Thoracic aorta (tissue), 2 donors: ENCODE data around the gene MYH15. TPM values are rescaled to one million over a fixed set of nuclear protein-coding genes. Genes with fewer than 3 reads are reported as not detected.

Experiments used
- ATAC-seq: fragments of 150-250 bp; one replicate; pipeline ENCODE4 v1.8.0; 2017; ENCODE audit warnings: low read depth; ENCODE audit not compliant: insufficient number of reproducible peaks, low FRiP score
- DNase-seq: peaks from one replicate; pipeline ENCODE4 v3.0.0-alpha.2; 2020; ENCODE audit warnings: low spot score
- H3K27ac ChIP-seq, 2 donors: fragments of 200-600 bp; sonication (generic); 1 replicate in 1 of 2; 2 replicates in 1 of 2; pipeline ENCODE4 v1.5.1; 2016; ENCODE audit warnings: mild to moderate bottlenecking in 2 of 2, moderate library complexity in 2 of 2
- H3K27me3 ChIP-seq: fragments of 200-600 bp; sonication (generic); replicated peaks from 2 replicates; pipeline ENCODE4 v1.6.0; 2016; ENCODE audit warnings: mild to moderate bottlenecking; ENCODE audit not compliant: insufficient read depth
- H3K36me3 ChIP-seq: fragments of 200-600 bp; sonication (generic); one replicate; pipeline ENCODE4 v1.5.1; 2016
- H3K4me1 ChIP-seq, 2 donors: fragments of 200-600 bp; sonication (generic); 1 replicate in 1 of 2; 2 replicates in 1 of 2; pipeline versions ENCODE4 v1.5.1 to v1.6.0; 2016; ENCODE audit warnings: low read depth in 2 of 2, mild to moderate bottlenecking in 1 of 2; ENCODE audit not compliant: control insufficient read depth in 1 of 2
- H3K4me3 ChIP-seq: fragments of 200-600 bp; sonication (generic); 2 replicates; pipeline ENCODE4 v1.5.1; 2016; ENCODE audit warnings: mild to moderate bottlenecking
- H3K9me3 ChIP-seq: fragments of 200-600 bp; sonication (generic); 2 replicates; pipeline ENCODE4 v1.5.1; 2016
- total RNA-seq, 2 donors: library from RNA; depleted of rRNA; stranded (reverse); fragments of >200 nt; gene quantifications; one replicate each; pipeline versions ENCODE4 v1.1.0 to v1.2.3, GENCODE V29; 2016
- TF ChIP-seq, protein P1 (sequence below): fragments of 200-600 bp; sonication (generic); IDR thresholded peaks from one replicate; pipeline ENCODE4 v1.5.1; 2019; ENCODE audit warnings: antibody characterized with exemption

MYH15 gene
- total RNA-seq, 2 donors from 2014 or later, result 0.14 TPM; not detected in 1

DNA sequence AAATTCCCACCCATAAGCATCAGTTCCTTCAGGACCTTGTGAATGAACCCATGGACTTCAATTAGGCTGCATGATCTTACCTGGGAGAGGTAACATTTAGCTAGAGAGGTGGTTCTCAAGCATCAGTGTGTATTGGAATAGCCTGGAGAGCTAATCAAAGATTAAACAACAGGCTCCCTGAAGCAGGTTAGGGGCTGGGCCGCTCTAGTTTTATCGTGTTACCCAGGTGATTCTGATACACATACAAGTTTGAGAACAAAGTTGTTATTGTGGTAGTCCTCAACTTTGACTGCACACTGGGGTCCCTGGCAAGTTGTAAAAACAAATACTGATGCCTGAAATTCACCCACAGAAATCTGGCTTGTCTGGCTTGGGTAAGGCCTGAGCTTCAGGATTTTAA lies 31.2 kb downstream of the MYH15 start:
- TF ChIP-seq, protein P1, sequence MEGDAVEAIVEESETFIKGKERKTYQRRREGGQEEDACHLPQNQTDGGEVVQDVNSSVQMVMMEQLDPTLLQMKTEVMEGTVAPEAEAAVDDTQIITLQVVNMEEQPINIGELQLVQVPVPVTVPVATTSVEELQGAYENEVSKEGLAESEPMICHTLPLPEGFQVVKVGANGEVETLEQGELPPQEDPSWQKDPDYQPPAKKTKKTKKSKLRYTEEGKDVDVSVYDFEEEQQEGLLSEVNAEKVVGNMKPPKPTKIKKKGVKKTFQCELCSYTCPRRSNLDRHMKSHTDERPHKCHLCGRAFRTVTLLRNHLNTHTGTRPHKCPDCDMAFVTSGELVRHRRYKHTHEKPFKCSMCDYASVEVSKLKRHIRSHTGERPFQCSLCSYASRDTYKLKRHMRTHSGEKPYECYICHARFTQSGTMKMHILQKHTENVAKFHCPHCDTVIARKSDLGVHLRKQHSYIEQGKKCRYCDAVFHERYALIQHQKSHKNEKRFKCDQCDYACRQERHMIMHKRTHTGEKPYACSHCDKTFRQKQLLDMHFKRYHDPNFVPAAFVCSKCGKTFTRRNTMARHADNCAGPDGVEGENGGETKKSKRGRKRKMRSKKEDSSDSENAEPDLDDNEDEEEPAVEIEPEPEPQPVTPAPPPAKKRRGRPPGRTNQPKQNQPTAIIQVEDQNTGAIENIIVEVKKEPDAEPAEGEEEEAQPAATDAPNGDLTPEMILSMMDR, result no peak
- H3K4me3 ChIP-seq, result no peak overlapping the region
- no peaks in the 10 kb centered on the region for H3K9me3 ChIP-seq
- H3K36me3 ChIP-seq, result no peaks in the 10 kb centered on the region
- H3K27me3 ChIP-seq, result no peaks in the 10 kb centered on the region
- no peak for ATAC-seq
- DNase-seq, result no peak
- H3K4me1 ChIP-seq, result no peaks in the 10 kb centered on the region
- no peak overlapping the region for H3K27ac ChIP-seq

DNA sequence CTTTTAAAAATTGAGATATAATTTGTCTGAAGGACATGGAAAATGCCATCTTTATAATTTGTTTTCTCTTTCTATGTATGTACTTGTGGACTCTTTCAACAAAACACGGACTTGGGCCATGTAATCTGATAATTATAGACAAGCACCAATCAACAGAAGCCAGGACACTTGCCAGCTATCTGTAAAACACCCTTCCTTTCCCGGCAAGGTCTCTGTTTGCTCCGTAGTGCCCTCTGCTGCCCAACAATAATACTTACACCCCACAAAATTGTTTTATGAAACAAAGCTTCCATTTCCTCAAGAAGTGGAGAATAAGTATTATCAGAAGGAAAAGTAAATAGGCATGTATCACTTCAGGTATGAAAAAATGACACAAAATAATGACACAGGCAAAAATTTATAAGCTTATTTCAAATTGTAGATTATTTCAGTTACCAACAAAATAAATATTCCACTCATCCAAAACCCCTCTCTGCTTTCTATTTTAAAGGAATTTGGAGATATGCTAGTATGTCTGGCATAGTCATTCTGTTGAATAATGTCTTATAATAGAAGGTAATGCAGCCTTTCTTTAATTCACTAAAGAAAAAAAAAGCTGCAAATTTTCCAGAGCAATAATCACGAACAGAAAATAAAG lies 32.8 kb downstream of the MYH15 start:
- DNase-seq (no peak), ATAC-seq (no peak)
- no peaks in the 10 kb centered on the region for H3K4me1 ChIP-seq
- no peaks in the 10 kb centered on the region for H3K9me3 ChIP-seq
- H3K36me3 ChIP-seq, result no peaks in the 10 kb centered on the region
- no peak overlapping the region for H3K27ac ChIP-seq
- no peak overlapping the region for H3K4me3 ChIP-seq
- TF ChIP-seq, protein P1, result peak; percentile 47
- no peaks in the 10 kb centered on the region for H3K27me3 ChIP-seq

DNA sequence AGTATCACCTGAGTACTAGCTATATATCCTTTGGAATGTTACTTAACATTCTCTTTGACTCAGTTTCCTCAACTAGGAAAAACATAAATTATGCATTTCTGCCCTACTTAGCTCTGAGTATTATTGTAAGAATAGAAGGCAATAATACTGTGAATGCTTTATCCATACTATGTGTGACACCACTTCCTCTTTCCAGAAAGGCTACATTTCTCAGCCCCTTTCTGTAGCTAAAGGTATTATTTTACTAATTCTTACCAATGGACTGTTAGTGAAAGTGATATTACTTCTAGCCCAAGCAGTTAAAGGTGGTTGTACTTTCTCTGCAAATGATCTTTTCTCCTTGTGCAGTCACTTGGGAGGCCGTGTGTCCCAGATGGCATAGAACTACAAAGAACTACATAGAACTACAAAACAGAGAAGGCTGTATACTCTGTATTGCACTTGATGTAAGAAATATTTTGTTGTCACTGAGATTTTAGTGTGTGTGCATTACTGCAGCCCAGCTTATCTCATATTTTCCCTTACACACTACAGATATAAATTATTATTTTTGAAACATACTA lies 35.1 kb downstream of the MYH15 start:
- Histone ChIP-seq H3K4me1 (no peaks in the 10 kb centered on the region), H3K36me3 (no peaks in the 10 kb centered on the region), H3K9me3 (no peaks in the 10 kb centered on the region), H3K27me3 (no peaks in the 10 kb centered on the region), H3K27ac (no peak overlapping the region), H3K4me3 (no peak overlapping the region)
- ATAC-seq (no peak), DNase-seq (no peak)
- TF ChIP-seq, protein P1, result no peak

DNA sequence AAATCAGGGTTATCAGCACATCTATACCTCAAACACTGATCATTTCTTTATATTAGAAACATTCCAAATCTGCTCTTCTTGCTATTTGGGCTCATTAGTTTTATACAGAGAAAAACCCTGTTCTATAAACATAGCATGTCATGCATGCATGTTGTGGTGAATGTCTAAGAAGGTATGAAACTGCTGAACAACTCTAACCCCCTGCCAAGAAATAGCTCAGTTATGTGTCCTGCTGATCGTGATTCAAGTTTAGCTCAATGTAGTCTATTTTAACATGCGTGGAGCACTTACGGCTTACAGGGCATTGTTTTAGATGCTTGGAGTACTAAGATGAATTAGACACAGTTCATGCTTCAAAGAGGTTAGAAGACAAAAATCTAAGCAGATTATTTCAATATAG lies 35.8 kb downstream of the MYH15 start:
- Histone ChIP-seq H3K4me1 (no peaks in the 10 kb centered on the region), H3K4me3 (no peak overlapping the region), H3K36me3 (no peaks in the 10 kb centered on the region), H3K9me3 (no peaks in the 10 kb centered on the region), H3K27ac (no peak overlapping the region), H3K27me3 (no peaks in the 10 kb centered on the region)
- no peak for DNase-seq
- no peak for ATAC-seq
- TF ChIP-seq, protein P1, result no peak

DNA sequence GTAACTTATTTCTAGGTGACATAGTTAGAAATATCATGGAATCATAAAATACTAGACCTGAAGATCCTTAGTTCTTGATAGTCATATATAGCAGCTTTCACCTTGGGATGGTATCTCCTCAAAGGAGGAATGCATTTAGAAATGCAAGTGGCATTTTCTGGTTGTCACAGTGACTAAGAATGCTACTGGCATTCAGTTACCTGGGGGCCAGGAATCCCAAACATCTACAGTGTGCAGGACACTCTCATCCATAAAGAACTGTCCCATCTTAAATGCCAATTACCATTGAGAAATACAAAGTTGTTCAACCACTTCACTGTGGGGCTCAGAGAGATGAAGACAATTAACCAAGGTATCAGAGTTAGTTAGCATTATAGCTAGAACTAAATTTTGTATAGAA lies 36.7 kb downstream of the MYH15 start:
- Histone ChIP-seq H3K27ac (no peak overlapping the region), H3K4me3 (no peak overlapping the region), H3K9me3 (no peaks in the 10 kb centered on the region), H3K4me1 (no peaks in the 10 kb centered on the region), H3K27me3 (no peaks in the 10 kb centered on the region), H3K36me3 (no peaks in the 10 kb centered on the region)
- TF ChIP-seq, protein P1, result no peak
- DNase-seq (no peak), ATAC-seq (no peak)
